ENCODE measurements around the gene DNAL4. TPM values are rescaled to one million over a fixed set of nuclear protein-coding genes. Genes with fewer than 3 reads are reported as not detected.

DNAL4 gene
- total RNA-seq, 2 donors from 2014 or later = 12.3 TPM

- Histone ChIP-seq H3K4me1 (peaks cover 0 to 32% of the 10 kb centered on the region in 2 donors), H3K36me3 (peaks cover 14% of the 10 kb centered on the region), H3K4me3 (no peak overlapping the region), H3K27ac (peak overlapping the region in 1 of 2 donors; percentile 48), H3K9me3 (no peaks in the 10 kb centered on the region), H3K27me3 (no peaks in the 10 kb centered on the region)
- DNase-seq (ENCODE audit: low spot score) = no peak
- no peak for TF ChIP-seq CTCF (IDR thresholded peaks at IDR 0.05)
These were observed 16.8 kb downstream of the DNAL4 start for GRCh38 chr22:38777087-38777671.

- no peak for TF ChIP-seq CTCF (IDR thresholded peaks at IDR 0.05)
- Histone ChIP-seq H3K9me3 (no peaks in the 10 kb centered on the region), H3K4me3 (no peak overlapping the region), H3K27me3 (no peaks in the 10 kb centered on the region), H3K36me3 (peaks cover 14% of the 10 kb centered on the region), H3K27ac (no peak overlapping the region), H3K4me1 (peaks cover 0 to 21% of the 10 kb centered on the region in 2 donors)
- no peak for DNase-seq (ENCODE audit: low spot score)
These were observed 17.9 kb downstream of the DNAL4 start for GRCh38 chr22:38776086-38776485.

GRCh38 chr22:38775656-38776055 is 18.3 kb downstream of the DNAL4 start:
- Histone ChIP-seq H3K4me1 (peaks cover 0 to 17% of the 10 kb centered on the region in 2 donors), H3K27ac (no peak overlapping the region), H3K27me3 (no peaks in the 10 kb centered on the region), H3K4me3 (no peak overlapping the region), H3K9me3 (no peaks in the 10 kb centered on the region), H3K36me3 (peaks cover 14% of the 10 kb centered on the region)
- no peak for TF ChIP-seq CTCF (IDR thresholded peaks at IDR 0.05)
- DNase-seq (ENCODE audit: low spot score) = no peak

GRCh38 chr22:38774496-38775166 is 19.3 kb downstream of the DNAL4 start:
- H3K27me3 ChIP-seq = no peaks in the 10 kb centered on the region
- H3K27ac ChIP-seq = no peak overlapping the region
- H3K4me3 ChIP-seq = no peak overlapping the region
- TF ChIP-seq CTCF (IDR thresholded peaks at IDR 0.05) = no peak
- peaks cover 0 to 10% of the 10 kb centered on the region in 2 donors for H3K4me1 ChIP-seq
- H3K36me3 ChIP-seq = peaks cover 11% of the 10 kb centered on the region
- no peaks in the 10 kb centered on the region for H3K9me3 ChIP-seq
- no peak for DNase-seq (ENCODE audit: low spot score)

- no peak overlapping the region for H3K4me3 ChIP-seq
- peaks cover 0 to 16% of the 10 kb centered on the region in 2 donors for H3K4me1 ChIP-seq
- no peaks in the 10 kb centered on the region for H3K9me3 ChIP-seq
- no peak for DNase-seq (ENCODE audit: low spot score)
- no peak for TF ChIP-seq CTCF (IDR thresholded peaks at IDR 0.05)
- no peak overlapping the region for H3K27ac ChIP-seq
- no peaks in the 10 kb centered on the region for H3K27me3 ChIP-seq
- peaks cover under 1% of the 10 kb centered on the region for H3K36me3 ChIP-seq
These were observed 20.5 kb downstream of the DNAL4 start for GRCh38 chr22:38773363-38773946.

Data from right atrium auricular region (tissue), 2 donors.